Brain microvascular endothelial cell (primary cell): ENCODE results near the gene PRMT7.

Experiments
- DNase-seq: peaks from one replicate; pipeline ENCODE4 v3.0.0-alpha.2; 2020
- H3K27ac ChIP-seq: fragments of 250-450 bp; sonication (Bioruptor Pico); 2 replicates; pipeline ENCODE4 v1.5.1; 2020; ENCODE audit warnings: mild to moderate bottlenecking, moderate library complexity
- H3K27me3 ChIP-seq: fragments of 250-450 bp; sonication (Bioruptor Pico); replicated peaks from 2 replicates; pipeline ENCODE4 v1.5.1; 2020; ENCODE audit warnings: mild to moderate bottlenecking
- H3K36me3 ChIP-seq: fragments of 250-450 bp; sonication (Bioruptor Pico); replicated peaks from 2 replicates; pipeline ENCODE4 v1.5.1; 2020; ENCODE audit warnings: mild to moderate bottlenecking
- H3K4me3 ChIP-seq: 2 replicates; pipeline ENCODE4 v1.5.1; 2011; ENCODE audit warnings: low read depth, mild to moderate bottlenecking, control low read depth, low read length, moderate library complexity
- CTCF ChIP-seq: IDR thresholded peaks from 2 replicates; pipeline ENCODE4 v1.5.1; 2011; ENCODE audit warnings: low read depth, mild to moderate bottlenecking, moderate library complexity, low read length, control low read depth, inconsistent platforms; ENCODE audit errors: missing control alignments
- in situ Hi-C: cut with HindIII; loops from 2 replicates; pipeline ENCODE4 v1.10.0; 2017; ENCODE audit warnings: low sequenced_read_pairs, low pct_ligation_motif_present

Gene PRMT7

GRCh38 chr16:68335175-68335574, 24.4 kb downstream of the PRMT7 start:
- no peaks in the 10 kb centered on the region for H3K27me3 ChIP-seq
- no peak overlapping the region for H3K4me3 ChIP-seq
- TF ChIP-seq CTCF = no peak
- H3K36me3 ChIP-seq = peaks cover 19% of the 10 kb centered on the region
- in situ Hi-C loops = no loop called here
- DNase-seq = no peak
- H3K27ac ChIP-seq = no peak overlapping the region

- no peak for TF ChIP-seq CTCF
- in situ Hi-C loops = no loop called here
- Histone ChIP-seq H3K36me3 (peaks cover 30% of the 10 kb centered on the region), H3K4me3 (no peak overlapping the region), H3K27me3 (no peaks in the 10 kb centered on the region), H3K27ac (no peak overlapping the region)
- DNase-seq = no peak
These were observed 27.7 kb downstream of the PRMT7 start for GRCh38 chr16:68338326-68339119.

- DNase-seq = no peak
- Histone ChIP-seq H3K4me3 (no peak overlapping the region), H3K36me3 (peaks cover 32% of the 10 kb centered on the region), H3K27me3 (no peaks in the 10 kb centered on the region), H3K27ac (no peak overlapping the region)
- in situ Hi-C loops = no loop called here
- TF ChIP-seq CTCF = no peak
These were observed 28.4 kb downstream of the PRMT7 start for GRCh38 chr16:68339214-68339613.

GRCh38 chr16:68342620-68343019, 31.8 kb downstream of the PRMT7 start:
- Histone ChIP-seq H3K4me3 (no peak overlapping the region), H3K27ac (no peak overlapping the region), H3K27me3 (no peaks in the 10 kb centered on the region), H3K36me3 (peaks cover 37% of the 10 kb centered on the region)
- in situ Hi-C loops = no loop called here
- TF ChIP-seq CTCF = no peak
- no peak for DNase-seq

GRCh38 chr16:68343137-68343536, 32.3 kb downstream of the PRMT7 start:
- in situ Hi-C loops = no loop called here
- peaks cover 37% of the 10 kb centered on the region for H3K36me3 ChIP-seq
- no peak overlapping the region for H3K27ac ChIP-seq
- H3K4me3 ChIP-seq = no peak overlapping the region
- DNase-seq = no peak
- no peaks in the 10 kb centered on the region for H3K27me3 ChIP-seq
- no peak for TF ChIP-seq CTCF

GRCh38 chr16:68344252-68344651, 33.4 kb downstream of the PRMT7 start:
- no peak for DNase-seq
- H3K27me3 ChIP-seq = no peaks in the 10 kb centered on the region
- in situ Hi-C loops = no loop called here
- H3K36me3 ChIP-seq = peaks cover 32% of the 10 kb centered on the region
- no peak overlapping the region for H3K27ac ChIP-seq
- H3K4me3 ChIP-seq = no peak overlapping the region
- TF ChIP-seq CTCF = no peak
